B cell (primary cell): ENCODE data around the gene RASGRP4.

Experiments
- CTCF ChIP-seq: fragments of 200-600 bp; IDR thresholded peaks from one replicate; pipeline ENCODE4 v1.8.0; 2022; ENCODE audit warnings: antibody characterized with exemption, mild to moderate bottlenecking
- EZH2 ChIP-seq: IDR thresholded peaks from 2 replicates; pipeline ENCODE4 v1.6.1; 2012; ENCODE audit warnings: borderline replicate concordance, low read depth, mild to moderate bottlenecking, moderate library complexity, low read length; ENCODE audit not compliant: insufficient read depth, poor library complexity, severe bottlenecking

- TF ChIP-seq CTCF (no peak), EZH2 (no peak)
Measured at GRCh38 chr19:38370299-38370698, 55.7 kb downstream of the RASGRP4 start.
